ENCODE results near the gene PITPNM3. TPM values are rescaled to one million over a fixed set of nuclear protein-coding genes. Genes with fewer than 3 reads are reported as not detected.

Gene PITPNM3
- total RNA-seq, 1 donor from 2014 or later: 8.6 TPM

GRCh38 chr17:6542577-6542976 is 13.8 kb downstream of the PITPNM3 start:
- H3K36me3 ChIP-seq: no peaks in the 10 kb centered on the region
- H3K4me1 ChIP-seq: no peaks in the 10 kb centered on the region
- no peak overlapping the region for H3K4me3 ChIP-seq
- H3K27ac ChIP-seq: no peak overlapping the region
- H3K9me3 ChIP-seq: no peaks in the 10 kb centered on the region
- intact Hi-C loops (cut with DNase I): no loop called here
- H3K27me3 ChIP-seq: no peaks in the 10 kb centered on the region
- no peak for TF ChIP-seq POLR2A (IDR thresholded peaks at IDR 0.05)
- no peak for TF ChIP-seq POLR2AphosphoS5 (IDR thresholded peaks at IDR 0.05; ENCODE audit: insufficient read depth in 1 of 2, low read depth in 1 of 2)
- TF ChIP-seq CTCF (IDR thresholded peaks at IDR 0.05): no peak
- DNase-seq (ENCODE audit: extremely low spot score in 2 of 2): no peak

GRCh38 chr17:6541886-6542285 is 14.5 kb downstream of the PITPNM3 start:
- no peak for DNase-seq (ENCODE audit: extremely low spot score in 2 of 2)
- TF ChIP-seq POLR2AphosphoS5 (IDR thresholded peaks at IDR 0.05; ENCODE audit: insufficient read depth in 1 of 2, low read depth in 1 of 2): no peak
- TF ChIP-seq CTCF (IDR thresholded peaks at IDR 0.05): no peak
- TF ChIP-seq POLR2A (IDR thresholded peaks at IDR 0.05): no peak
- H3K36me3 ChIP-seq: no peaks in the 10 kb centered on the region
- no peaks in the 10 kb centered on the region for H3K4me1 ChIP-seq
- H3K9me3 ChIP-seq: no peaks in the 10 kb centered on the region
- H3K27ac ChIP-seq: no peak overlapping the region
- no peak overlapping the region for H3K4me3 ChIP-seq
- intact Hi-C loops (cut with DNase I): no loop called here
- H3K27me3 ChIP-seq: no peaks in the 10 kb centered on the region

GRCh38 chr17:6539871-6540270 is 16.5 kb downstream of the PITPNM3 start:
- no peak overlapping the region for H3K27ac ChIP-seq
- H3K27me3 ChIP-seq: no peaks in the 10 kb centered on the region
- H3K4me3 ChIP-seq: no peak overlapping the region
- no peaks in the 10 kb centered on the region for H3K9me3 ChIP-seq
- no peak for DNase-seq (ENCODE audit: extremely low spot score in 2 of 2)
- intact Hi-C loops (cut with DNase I): no loop called here
- no peaks in the 10 kb centered on the region for H3K36me3 ChIP-seq
- TF ChIP-seq POLR2AphosphoS5 (IDR thresholded peaks at IDR 0.05; ENCODE audit: insufficient read depth in 1 of 2, low read depth in 1 of 2) (no peak), POLR2A (IDR thresholded peaks at IDR 0.05) (no peak), CTCF (IDR thresholded peaks at IDR 0.05) (no peak)
- no peaks in the 10 kb centered on the region for H3K4me1 ChIP-seq

- Histone ChIP-seq H3K27ac (no peak overlapping the region), H3K4me3 (no peak overlapping the region), H3K9me3 (no peaks in the 10 kb centered on the region), H3K36me3 (no peaks in the 10 kb centered on the region), H3K27me3 (no peaks in the 10 kb centered on the region), H3K4me1 (no peaks in the 10 kb centered on the region)
- TF ChIP-seq CTCF (IDR thresholded peaks at IDR 0.05) (no peak), POLR2A (IDR thresholded peaks at IDR 0.05) (no peak), POLR2AphosphoS5 (IDR thresholded peaks at IDR 0.05; ENCODE audit: insufficient read depth in 1 of 2, low read depth in 1 of 2) (no peak)
- DNase-seq (ENCODE audit: extremely low spot score in 2 of 2): no peak
- intact Hi-C loops (cut with DNase I): no loop called here
These were observed 19.7 kb downstream of the PITPNM3 start for GRCh38 chr17:6536566-6537065.

- H3K36me3 ChIP-seq: no peaks in the 10 kb centered on the region
- TF ChIP-seq POLR2AphosphoS5 (IDR thresholded peaks at IDR 0.05; ENCODE audit: insufficient read depth in 1 of 2, low read depth in 1 of 2) (no peak), CTCF (IDR thresholded peaks at IDR 0.05) (no peak), POLR2A (IDR thresholded peaks at IDR 0.05) (no peak)
- H3K9me3 ChIP-seq: no peaks in the 10 kb centered on the region
- intact Hi-C loops (cut with DNase I): no loop called here
- no peaks in the 10 kb centered on the region for H3K4me1 ChIP-seq
- no peak overlapping the region for H3K27ac ChIP-seq
- no peak overlapping the region for H3K4me3 ChIP-seq
- H3K27me3 ChIP-seq: no peaks in the 10 kb centered on the region
- DNase-seq (ENCODE audit: extremely low spot score in 2 of 2): no peak
These were observed 20.3 kb downstream of the PITPNM3 start for GRCh38 chr17:6536053-6536452.
